NCI-H2171 (cell line): Measurements from ENCODE around the gene VMAC.
"Not testable (repeated sequence)": the region's sequence is repeated elsewhere in the genome, so short reads cannot be mapped to it uniquely, and the experiment has no call there.

Experiments used
- DNase-seq: peaks from one replicate; lab custom pipeline; 2025; lab: John Stamatoyannopoulos, UW

The VMAC gene

DNA sequence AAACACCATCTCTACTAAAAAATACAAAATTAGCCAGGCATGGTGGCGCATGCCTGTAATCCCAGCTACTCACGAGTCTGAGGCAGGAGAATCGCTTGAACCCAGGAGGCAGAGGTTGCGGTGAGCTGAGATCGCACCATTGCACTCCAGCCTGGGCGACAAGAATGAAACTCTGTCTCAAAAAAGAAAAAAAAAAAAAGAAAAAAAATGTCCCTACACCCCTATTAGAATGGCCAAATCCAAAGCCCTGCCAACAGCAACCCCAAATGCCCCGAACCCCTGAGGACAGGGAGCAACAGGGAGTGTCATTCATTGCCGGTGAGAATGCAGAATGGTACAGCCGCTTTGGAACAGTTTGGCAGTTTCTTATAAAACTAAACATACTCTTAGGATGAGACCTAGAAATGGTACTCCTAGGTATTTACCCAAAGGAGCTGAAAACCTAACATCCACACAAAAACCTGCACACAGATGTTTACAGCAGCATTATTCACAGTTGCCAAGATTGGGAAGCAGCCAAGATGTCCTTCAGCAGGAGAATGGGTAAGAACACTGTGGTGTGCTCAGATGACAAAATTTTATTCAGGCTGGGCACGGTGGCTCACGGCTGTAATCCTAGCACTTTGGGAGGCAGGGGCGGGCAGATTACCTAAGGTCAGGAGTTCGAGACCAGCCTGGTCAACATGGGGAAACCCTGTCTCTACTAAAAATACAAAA is 21.4 kb upstream of the VMAC start:
- not testable (repeated sequence) for DNase-seq

DNA sequence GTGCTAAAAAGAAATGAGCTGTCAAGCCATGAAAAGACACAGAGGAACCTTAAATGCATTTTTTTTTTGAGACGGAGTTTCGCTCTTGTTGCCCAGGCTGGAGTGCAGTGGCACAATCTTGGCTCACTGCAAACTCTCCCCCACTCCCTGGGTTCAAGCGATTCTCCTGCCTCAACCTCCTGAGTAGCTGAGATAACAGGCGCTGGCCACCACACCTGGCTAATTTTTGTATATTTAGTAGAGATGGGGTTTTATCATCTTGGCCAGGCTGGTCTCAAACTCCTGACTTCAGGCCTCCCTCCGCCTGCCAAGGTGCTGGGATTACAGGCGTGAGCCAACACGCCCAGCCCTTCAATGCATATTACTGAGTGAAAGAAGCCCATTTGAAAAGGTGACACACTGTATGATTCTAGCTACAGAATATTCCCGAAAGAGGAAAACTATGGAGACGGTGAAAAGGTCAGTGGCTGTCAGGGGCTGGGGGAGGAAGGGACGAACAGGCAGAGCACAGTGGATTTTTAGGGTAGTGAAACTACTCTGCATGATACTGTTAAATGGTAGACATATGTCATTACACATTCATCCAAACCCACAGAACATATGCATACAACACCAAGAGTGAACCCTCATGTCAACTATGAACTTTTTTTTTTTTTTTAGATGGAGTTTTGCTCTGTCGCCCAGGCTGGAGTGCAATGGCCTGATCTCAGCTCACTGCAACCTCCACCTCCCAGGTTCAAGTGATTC is 20.4 kb upstream of the VMAC start:
- DNase-seq, result not testable (repeated sequence)

- DNase-seq, result no peak
Observed at GRCh38 chr19:5889288-5889971, 15.2 kb upstream of the VMAC start.

GRCh38 chr19:5890099-5890498 is 14.6 kb upstream of the VMAC start:
- DNase-seq, result no peak

DNA sequence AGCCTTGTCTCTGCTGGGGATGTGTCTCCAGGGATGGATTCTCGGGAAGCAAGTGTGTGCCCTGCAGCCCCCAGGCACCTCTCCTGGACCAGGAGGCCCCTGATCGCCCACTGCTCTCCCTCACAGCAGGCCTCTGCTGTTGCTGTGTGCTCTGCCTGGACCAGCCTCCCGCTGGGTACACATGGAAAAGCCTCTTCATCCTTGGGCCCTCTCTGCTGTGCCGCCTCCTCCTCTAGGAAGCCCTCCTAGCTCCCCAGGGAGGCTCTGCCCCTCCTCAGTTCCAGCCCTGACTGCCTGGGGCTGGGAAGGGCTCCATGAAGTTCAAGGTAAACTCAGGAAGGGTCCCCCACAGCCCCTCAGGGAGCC is 13.1 kb upstream of the VMAC start:
- no peak for DNase-seq

DNA sequence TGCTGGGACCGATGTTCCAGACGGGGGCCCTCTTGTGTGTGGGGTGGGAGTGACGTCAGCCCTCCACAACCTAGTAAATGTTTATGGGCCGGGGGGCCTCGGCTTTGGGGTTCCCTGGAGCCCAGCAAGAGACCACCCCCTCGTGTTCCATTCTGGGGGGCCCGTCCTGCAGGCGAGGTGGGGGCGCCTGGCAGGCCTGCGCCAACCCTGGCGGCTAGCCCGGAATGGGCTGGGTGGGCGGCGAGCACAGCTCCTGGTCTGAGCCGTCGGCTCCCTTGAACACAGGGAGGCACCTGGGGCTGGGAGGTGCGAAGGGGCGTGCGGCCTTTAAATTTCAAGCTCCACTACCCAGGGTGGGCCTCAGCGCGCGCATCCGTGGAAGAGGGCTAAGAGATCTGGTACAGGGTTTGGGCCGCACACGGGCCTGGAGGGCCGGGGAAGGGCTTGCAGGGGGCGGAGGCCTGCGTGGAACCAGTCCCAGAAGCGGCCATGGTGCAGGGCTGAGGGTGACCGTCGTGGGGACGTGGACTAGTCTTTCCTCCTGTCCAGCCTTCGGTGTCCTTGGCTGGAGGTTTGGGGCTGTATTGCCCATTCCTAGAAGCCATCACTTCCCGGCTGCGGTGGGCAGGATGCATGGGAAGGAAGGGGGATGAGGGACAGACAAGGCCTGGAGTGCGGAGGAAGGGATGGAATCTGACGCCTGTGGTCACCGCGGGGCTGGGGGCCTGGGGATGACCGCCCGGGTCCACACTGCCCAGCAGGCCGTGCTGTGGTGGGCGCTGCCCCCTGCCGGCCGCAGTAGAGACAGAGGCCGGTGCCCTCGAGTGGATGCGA is 12.5 kb upstream of the VMAC start:
- DNase-seq, result no peak

- no peak for DNase-seq
Observed at GRCh38 chr19:5892772-5893275, 11.8 kb upstream of the VMAC start.

- DNase-seq, result no peak
Observed at GRCh38 chr19:5893296-5893903, 11.3 kb upstream of the VMAC start.

DNA sequence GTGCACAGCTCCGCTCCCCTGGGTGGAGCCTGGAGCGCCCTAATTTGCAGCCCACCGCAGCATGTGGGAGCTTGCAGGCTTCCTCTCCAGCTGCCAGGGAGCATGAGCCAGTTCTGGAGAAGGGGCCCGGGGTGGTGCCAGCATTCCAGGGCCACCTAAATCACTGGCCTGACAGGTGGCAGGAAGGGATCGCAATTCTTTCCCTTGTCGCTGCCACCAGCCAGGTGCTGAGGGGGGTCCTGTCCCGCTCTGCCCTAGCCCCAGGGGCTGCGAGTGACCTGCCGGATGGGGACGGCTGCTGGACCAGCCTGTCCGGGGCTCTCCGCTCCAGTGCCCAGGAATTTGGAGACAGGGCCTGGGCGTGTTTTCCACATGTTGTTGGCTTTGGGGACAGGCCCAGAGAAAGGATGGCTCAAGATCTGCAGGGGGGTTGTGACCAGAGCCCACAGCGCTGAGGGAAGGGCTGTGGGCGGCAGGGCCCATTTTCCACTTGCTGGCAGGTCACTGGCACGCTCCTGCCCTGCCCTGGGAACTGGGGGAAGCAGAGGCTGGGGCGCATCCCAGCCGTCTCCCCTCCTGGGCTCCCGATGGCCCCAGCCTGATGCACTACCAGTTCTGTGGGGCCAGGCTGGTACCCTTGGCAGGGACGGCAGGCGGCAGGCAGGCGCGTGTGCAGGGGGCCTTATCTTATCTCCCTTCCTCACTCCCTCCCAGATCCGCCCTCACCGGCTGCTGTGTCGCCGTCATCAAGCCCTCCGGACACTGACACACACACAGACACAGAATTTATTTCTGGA is 10.6 kb upstream of the VMAC start:
- peak; percentile 35 for DNase-seq

DNA sequence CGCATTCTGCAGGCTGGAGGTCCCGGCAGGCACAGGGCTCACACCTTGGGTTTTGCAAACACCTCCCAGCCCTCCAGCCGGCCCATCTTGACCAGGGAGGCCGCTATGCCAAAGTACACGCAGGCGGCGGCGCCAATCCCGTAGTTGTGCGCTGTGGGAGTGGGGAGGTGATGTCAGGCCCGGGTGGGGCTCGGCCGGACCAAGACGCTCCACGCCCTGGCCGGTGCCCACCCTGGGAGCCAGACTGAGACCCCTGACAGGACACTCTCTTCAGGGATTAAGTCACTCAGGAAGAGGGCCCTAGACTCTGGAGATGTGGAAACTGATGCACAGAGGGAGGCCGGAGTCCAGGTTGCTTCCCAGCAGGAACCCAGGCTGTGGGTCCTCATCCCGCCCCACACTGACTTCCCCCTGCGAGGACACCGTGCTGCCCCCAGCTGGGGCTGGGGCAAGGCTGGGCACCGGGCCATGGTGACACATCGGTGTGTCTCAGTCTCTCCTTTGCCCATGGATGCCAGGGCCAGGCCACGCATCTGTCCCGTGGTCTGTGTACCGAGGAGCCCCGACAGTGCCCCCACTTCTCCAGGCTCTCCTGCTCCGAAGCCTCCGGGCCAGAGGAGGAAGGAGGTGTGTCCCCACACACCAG is 9.8 kb upstream of the VMAC start:
- DNase-seq, result no peak

- no peak for DNase-seq
Observed at GRCh38 chr19:5895409-5895808, 9.3 kb upstream of the VMAC start.

- DNase-seq, result no peak
Observed at GRCh38 chr19:5895890-5896289, 8.8 kb upstream of the VMAC start.

DNA sequence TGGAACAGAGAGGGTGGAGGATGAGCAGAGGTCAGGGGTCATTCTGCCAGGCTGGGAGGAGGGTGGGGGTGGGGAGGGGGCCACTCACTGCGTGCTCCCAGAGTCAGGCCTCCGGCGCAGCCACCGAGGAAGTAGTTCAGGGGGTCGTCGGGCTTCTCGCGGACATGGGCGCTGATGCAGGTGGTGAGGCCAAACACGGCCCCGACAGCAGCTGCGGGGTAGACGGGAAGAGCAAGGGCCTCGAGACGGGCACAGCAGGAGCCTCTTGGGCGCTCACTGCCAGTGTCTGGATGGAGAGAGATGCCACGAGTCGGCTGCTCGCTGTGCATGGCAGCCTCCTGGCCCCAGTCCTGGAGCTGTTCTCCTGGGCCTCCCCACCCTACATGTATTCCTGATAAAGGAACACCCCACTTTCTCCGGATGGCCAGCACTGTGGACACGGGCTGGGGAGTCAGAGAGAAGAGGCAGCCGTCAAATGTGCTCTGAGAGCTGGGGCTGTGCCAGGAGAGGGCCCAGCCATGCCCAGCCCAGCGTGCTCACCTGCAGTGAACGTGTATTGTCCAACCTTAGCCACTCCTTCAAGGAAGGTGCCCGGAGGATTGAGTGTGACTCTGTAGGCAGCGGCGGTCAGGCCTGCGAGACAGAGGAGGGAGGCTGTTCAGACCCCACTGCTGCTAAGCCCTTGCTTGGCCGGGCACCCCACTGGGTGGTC is 8.2 kb upstream of the VMAC start:
- DNase-seq, result no peak

DNA sequence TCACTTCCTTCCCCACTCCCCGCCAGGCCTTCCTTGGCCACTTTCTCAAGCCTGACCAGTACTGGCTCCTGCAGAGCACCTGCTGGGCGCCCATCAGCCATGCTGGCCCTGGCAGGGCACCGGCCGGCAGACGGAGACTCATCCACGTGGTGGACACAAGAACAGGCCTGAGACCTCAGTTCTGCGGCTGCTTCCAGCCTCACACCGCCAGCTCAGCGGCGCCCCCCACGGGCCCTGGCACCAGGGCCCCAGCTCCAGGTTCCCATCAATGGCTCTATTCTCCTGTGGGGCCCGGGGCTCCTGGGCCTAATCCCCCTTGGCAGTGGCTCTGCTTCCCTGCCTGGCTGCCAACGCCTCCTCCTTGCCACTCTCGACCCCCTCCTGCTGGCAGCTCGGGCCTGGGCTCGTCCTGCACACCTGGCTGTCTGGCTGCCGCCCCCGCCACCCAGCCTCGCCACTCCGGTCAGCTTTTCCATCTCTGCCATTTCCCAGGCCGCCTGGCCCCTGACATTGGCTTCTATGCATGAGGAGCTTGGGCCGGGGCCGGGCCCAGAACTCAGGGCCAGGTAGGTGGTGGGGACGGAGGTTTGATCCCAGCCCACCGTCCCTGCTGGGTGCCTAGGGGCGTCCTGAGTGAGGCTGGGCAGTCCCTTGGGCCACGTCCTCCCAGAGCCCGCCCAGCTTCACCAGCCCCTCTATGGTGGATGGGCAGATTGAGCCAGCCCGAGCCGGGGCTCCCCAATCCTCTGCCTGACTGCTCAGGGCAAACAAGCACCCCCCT is 7.3 kb upstream of the VMAC start:
- no peak for DNase-seq

DNA sequence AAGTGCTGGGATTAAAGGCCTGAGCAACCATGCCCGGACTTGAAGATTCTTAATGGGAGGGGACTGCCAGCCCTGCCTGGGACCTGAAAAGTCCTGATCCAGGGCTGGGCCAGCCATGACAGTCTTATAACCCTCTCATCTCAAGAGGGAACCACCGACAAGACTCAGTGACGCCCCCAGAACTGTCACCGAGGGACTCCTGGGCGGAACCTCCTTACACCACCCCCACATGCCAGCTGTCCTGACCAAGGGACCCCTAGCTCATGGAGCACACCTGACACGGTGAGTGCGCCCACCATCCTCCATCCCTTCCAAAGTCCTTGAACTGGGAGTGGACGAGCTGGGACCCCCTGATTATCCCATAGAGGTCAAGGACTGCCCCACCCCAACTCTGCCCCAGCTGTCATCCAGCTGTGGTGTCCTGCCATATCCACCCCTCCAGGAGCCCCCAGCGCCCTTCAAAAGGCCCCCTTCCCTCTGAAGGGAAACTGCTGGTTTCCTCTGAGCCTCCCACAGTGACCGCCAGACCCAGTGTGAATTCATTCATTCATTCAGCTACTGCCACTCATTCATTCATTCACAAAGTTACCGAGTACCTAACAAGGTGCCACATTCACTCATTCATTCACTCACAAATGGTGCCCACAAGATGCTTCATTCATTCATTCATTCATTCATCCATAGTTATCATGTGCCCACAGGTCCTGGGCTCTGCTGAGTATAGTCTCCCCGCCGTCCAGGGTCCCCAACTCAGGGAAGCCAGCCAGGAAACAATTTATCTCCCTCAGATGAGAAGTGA is 4.7 kb upstream of the VMAC start:
- no peak for DNase-seq

DNA sequence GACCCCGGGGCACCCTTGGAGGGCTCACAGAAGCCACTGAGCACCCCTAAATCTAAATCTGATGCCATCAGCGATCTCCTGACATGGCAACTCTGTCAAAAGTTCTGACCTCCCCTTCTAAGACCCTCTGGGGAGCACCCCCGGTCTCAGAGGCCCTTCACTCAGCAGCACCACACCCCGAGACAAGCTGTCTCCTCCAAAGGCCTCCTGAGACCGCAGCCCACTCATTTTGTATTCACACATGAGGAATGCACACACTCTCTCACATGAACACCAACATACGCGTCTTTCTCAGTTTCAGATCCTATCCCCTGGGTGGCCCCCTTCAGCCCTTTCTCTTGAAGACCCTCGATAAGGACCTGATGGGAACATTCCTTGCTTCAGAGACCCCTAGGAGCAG is 3.7 kb upstream of the VMAC start:
- no peak for DNase-seq

GRCh38 chr19:5903056-5903623 is 1.5 kb upstream of the VMAC start:
- DNase-seq, result no peak
